ENCODE data around the gene FAM107B. TPM values are rescaled to one million over a fixed set of nuclear protein-coding genes. Genes with fewer than 3 reads are reported as not detected.

Gene FAM107B
- total RNA-seq, 2 experiments from 2014 or later: 140 to 142 TPM

GRCh38 chr10:14536241-14537213, 238.2 kb downstream of the FAM107B start:
- ChIA-PET POLR2A (no interaction called here), CTCF (interaction anchor here (0.8 to 1.9 kb wide), 12 partner anchors 10 to 417 kb away, joined by 3 to 7 read pairs (median 3); partner anchors contain the start of genes CDNF, HSPA14 and MSANTD7)

- ChIA-PET POLR2A (no interaction called here), CTCF (interaction anchor here (0.9 kb wide), 1 partner anchor 285 kb away, joined by 3 read pairs; no protein-coding TSS in a partner anchor)
These were observed 239.1 kb downstream of the FAM107B start for GRCh38 chr10:14535457-14536130.

- CTCF ChIA-PET: interaction anchor here (0.7 kb wide), 1 partner anchor 8 kb away, joined by 3 read pairs; no protein-coding TSS in a partner anchor
- POLR2A ChIA-PET: no interaction called here
These were observed 240.5 kb downstream of the FAM107B start for GRCh38 chr10:14534152-14534551.

- ChIA-PET POLR2A (interaction anchor here (0.6 kb wide), 1 partner anchor 1271 kb away, joined by 9 read pairs; no protein-coding TSS in a partner anchor), CTCF (interaction anchor here (0.7 kb wide), 1 partner anchor 9 kb away, joined by 3 read pairs; no protein-coding TSS in a partner anchor)
These were observed 241.4 kb downstream of the FAM107B start for GRCh38 chr10:14533295-14533694.

- POLR2A ChIA-PET: interaction anchor here (0.6 kb wide), 1 partner anchor 1271 kb away, joined by 9 read pairs; no protein-coding TSS in a partner anchor
- CTCF ChIA-PET: no interaction called here
These were observed 242.0 kb downstream of the FAM107B start for GRCh38 chr10:14532473-14533251.

GRCh38 chr10:14531974-14532373, 242.7 kb downstream of the FAM107B start:
- POLR2A ChIA-PET: no interaction called here

GRCh38 chr10:14530465-14530864, 244.2 kb downstream of the FAM107B start:
- ChIA-PET POLR2A (no interaction called here), CTCF (no interaction called here)

More at GRCh38 chr10:14531974-14532373, 242.7 kb downstream of the FAM107B start:
- CTCF ChIA-PET: no interaction called here

- POLR2A ChIA-PET: no interaction called here
These were observed 245.3 kb downstream of the FAM107B start for GRCh38 chr10:14529351-14529750.

GRCh38 chr10:14528450-14528849, 246.2 kb downstream of the FAM107B start:
- ChIA-PET POLR2A (no interaction called here), CTCF (no interaction called here)

More at GRCh38 chr10:14529351-14529750, 245.3 kb downstream of the FAM107B start:
- CTCF ChIA-PET: interaction anchor here (1.0 kb wide), 1 partner anchor 21 kb away, joined by 3 read pairs; no protein-coding TSS in a partner anchor

GRCh38 chr10:14527915-14528314, 246.8 kb downstream of the FAM107B start:
- ChIA-PET CTCF (no interaction called here), POLR2A (no interaction called here)

- POLR2A ChIA-PET: interaction anchor here (0.6 kb wide), 1 partner anchor 121 kb away, joined by 6 read pairs; no protein-coding TSS in a partner anchor
- CTCF ChIA-PET: interaction anchor here (0.7 kb wide), 2 partner anchors 30 to 408 kb away, joined by 3 read pairs; no protein-coding TSS in a partner anchor
These were observed 247.4 kb downstream of the FAM107B start for GRCh38 chr10:14527134-14527844.

- POLR2A ChIA-PET: no interaction called here
- CTCF ChIA-PET: no interaction called here
These were observed 248.4 kb downstream of the FAM107B start for GRCh38 chr10:14526326-14526725.

- POLR2A ChIA-PET: no interaction called here
- CTCF ChIA-PET: no interaction called here
These were observed 249.9 kb downstream of the FAM107B start for GRCh38 chr10:14524691-14525324.

- POLR2A ChIA-PET: no interaction called here
- CTCF ChIA-PET: interaction anchor here (0.6 to 1.1 kb wide), 3 partner anchors 46 to 1315 kb away, joined by 3 to 4 read pairs (median 3); no protein-coding TSS in a partner anchor
These were observed 251.4 kb downstream of the FAM107B start for GRCh38 chr10:14523286-14523685.

GRCh38 chr10:14519785-14520184, 254.9 kb downstream of the FAM107B start:
- ChIA-PET POLR2A (no interaction called here), CTCF (interaction anchor here (1.0 to 1.5 kb wide), 2 partner anchors 20 to 39 kb away, joined by 3 to 5 read pairs; no protein-coding TSS in a partner anchor)

- ChIA-PET CTCF (interaction anchor here (1.5 kb wide), 1 partner anchor 18 kb away, joined by 3 read pairs; no protein-coding TSS in a partner anchor), POLR2A (no interaction called here)
These were observed 256.5 kb downstream of the FAM107B start for GRCh38 chr10:14518149-14518548.

- ChIA-PET POLR2A (no interaction called here), CTCF (no interaction called here)
These were observed 261.6 kb downstream of the FAM107B start for GRCh38 chr10:14513123-14513522.

GRCh38 chr10:14510346-14510745, 264.4 kb downstream of the FAM107B start:
- ChIA-PET CTCF (interaction anchor here (1.8 kb wide), 1 partner anchor 27 kb away, joined by 3 read pairs; no protein-coding TSS in a partner anchor), POLR2A (no interaction called here)
